Mesendoderm (in vitro differentiated cells): ENCODE results near the gene ZNF420.
"Not testable (repeated sequence)": the region's sequence is repeated elsewhere in the genome, so short reads cannot be mapped to it uniquely, and the experiment has no call there.

Experiments used
- DNase-seq: peaks from one replicate; pipeline ENCODE4 v3.0.0; 2013
- H2AK5ac ChIP-seq: 2 replicates; pipeline ENCODE4 v1.6.1; 2013; ENCODE audit warnings: low read length, inconsistent platforms
- H2BK120ac ChIP-seq: 2 replicates; pipeline ENCODE4 v1.6.1; 2013; ENCODE audit warnings: low read depth, mild to moderate bottlenecking, low read length, moderate library complexity, mixed read lengths
- H2BK15ac ChIP-seq: replicated peaks from 2 replicates; pipeline ENCODE4 v1.6.1; 2013; ENCODE audit warnings: low read depth, mild to moderate bottlenecking, moderate library complexity
- H2BK5ac ChIP-seq: 2 replicates; pipeline ENCODE4 v1.6.1; 2013; ENCODE audit warnings: low read length, inconsistent platforms
- H3K18ac ChIP-seq: 2 replicates; pipeline ENCODE4 v1.6.1; 2013; ENCODE audit warnings: mild to moderate bottlenecking, low read length, mixed read lengths
- H3K23ac ChIP-seq: one replicate; pipeline ENCODE4 v1.6.1; 2013; ENCODE audit warnings: low read length
- H3K27ac ChIP-seq: 2 replicates; pipeline ENCODE4 v1.5.1; 2013; ENCODE audit warnings: low read depth, mild to moderate bottlenecking, inconsistent platforms, low read length, moderate library complexity
- H3K27me3 ChIP-seq: 2 replicates; pipeline ENCODE4 v1.6.1; 2013; ENCODE audit warnings: low read length, control low read depth, mild to moderate bottlenecking, inconsistent platforms; ENCODE audit not compliant: insufficient read depth, poor library complexity
- H3K36me3 ChIP-seq: 2 replicates; pipeline ENCODE4 v1.6.1; 2013; ENCODE audit warnings: low read length, inconsistent platforms; ENCODE audit not compliant: control insufficient read depth, insufficient read depth
- H3K4ac ChIP-seq: one replicate; pipeline ENCODE4 v1.6.1; 2013; ENCODE audit warnings: low read depth, mild to moderate bottlenecking, low read length, moderate library complexity
- H3K4me1 ChIP-seq: 2 replicates; pipeline ENCODE4 v1.6.1; 2013; ENCODE audit warnings: low read depth, low read length, inconsistent platforms; ENCODE audit not compliant: control insufficient read depth
- H3K4me2 ChIP-seq: 2 replicates; pipeline ENCODE4 v1.6.1; 2013; ENCODE audit warnings: low read length
- H3K4me3 ChIP-seq: 2 replicates; pipeline ENCODE4 v1.5.1; 2013; ENCODE audit warnings: mild to moderate bottlenecking, low read length
- H3K56ac ChIP-seq: one replicate; pipeline ENCODE4 v1.6.1; 2013; ENCODE audit warnings: low read length
- H3K79me1 ChIP-seq: 2 replicates; pipeline ENCODE4 v1.6.1; 2013; ENCODE audit warnings: low read length, inconsistent platforms
- H3K79me2 ChIP-seq: 2 replicates; pipeline ENCODE4 v1.6.1; 2013; ENCODE audit warnings: mild to moderate bottlenecking, low read length; ENCODE audit not compliant: control insufficient read depth, insufficient read depth
- H3K9ac ChIP-seq: 2 replicates; pipeline ENCODE4 v1.6.1; 2013; ENCODE audit warnings: low read length, inconsistent platforms
- H4K5ac ChIP-seq: one replicate; pipeline ENCODE4 v1.6.1; 2013; ENCODE audit warnings: low read length
- H4K8ac ChIP-seq: one replicate; pipeline ENCODE4 v1.6.1; 2013; ENCODE audit warnings: low read depth, mild to moderate bottlenecking, control low read depth, low read length, moderate library complexity
- WGBS: extraction: QIAGEN DNeasy Blood & Tissue Kit; methylation state at CpG from one replicate; pipeline ENCODE4 v1.1.7; 2013; ENCODE audit warnings: low lambda C conversion rate, missing lambda C conversion rate; ENCODE audit not compliant: insufficient coverage; ENCODE audit errors: extremely low coverage; 5-methylcytosine and 5-hydroxymethylcytosine counted together

The ZNF420 gene

DNA sequence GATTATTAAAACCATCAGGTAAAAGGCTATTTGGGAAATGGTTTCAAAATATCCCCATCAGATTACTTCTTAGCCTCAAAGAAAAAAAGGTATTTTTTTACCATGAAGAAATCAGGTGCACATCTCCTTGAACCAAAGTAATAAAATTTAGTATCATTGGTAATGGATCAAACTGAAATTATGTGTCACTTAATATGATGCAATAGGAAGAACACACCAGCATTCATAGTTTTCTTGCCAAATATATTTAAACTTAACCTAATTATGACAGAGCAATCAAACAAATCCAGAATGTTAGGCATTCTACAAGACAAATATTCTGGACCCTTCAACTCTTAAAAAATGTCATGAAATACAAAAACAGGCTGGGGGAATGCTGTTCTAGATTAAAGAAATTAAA lies 4.1 kb upstream of the ZNF420 start:
- Histone ChIP-seq H3K27ac (no peak overlapping the region), H2BK120ac (no peak overlapping the region), H3K79me1 (peaks cover 7% of the 10 kb centered on the region), H3K36me3 (no peaks in the 10 kb centered on the region), H2BK5ac (no peak overlapping the region), H2AK5ac (no peak overlapping the region), H4K8ac (no peak overlapping the region), H3K4me1 (peaks cover 3% of the 10 kb centered on the region), H3K9ac (no peak overlapping the region), H3K4me3 (no peak overlapping the region), H3K18ac (no peak overlapping the region), H3K27me3 (no peaks in the 10 kb centered on the region), H2BK15ac (no peak overlapping the region), H3K23ac (no peak overlapping the region), H3K4ac (no peak overlapping the region), H3K56ac (no peak overlapping the region), H3K79me2 (peaks cover 7% of the 10 kb centered on the region), H3K4me2 (no peak overlapping the region), H4K5ac (no peak overlapping the region)
- DNase-seq = no peak

DNA sequence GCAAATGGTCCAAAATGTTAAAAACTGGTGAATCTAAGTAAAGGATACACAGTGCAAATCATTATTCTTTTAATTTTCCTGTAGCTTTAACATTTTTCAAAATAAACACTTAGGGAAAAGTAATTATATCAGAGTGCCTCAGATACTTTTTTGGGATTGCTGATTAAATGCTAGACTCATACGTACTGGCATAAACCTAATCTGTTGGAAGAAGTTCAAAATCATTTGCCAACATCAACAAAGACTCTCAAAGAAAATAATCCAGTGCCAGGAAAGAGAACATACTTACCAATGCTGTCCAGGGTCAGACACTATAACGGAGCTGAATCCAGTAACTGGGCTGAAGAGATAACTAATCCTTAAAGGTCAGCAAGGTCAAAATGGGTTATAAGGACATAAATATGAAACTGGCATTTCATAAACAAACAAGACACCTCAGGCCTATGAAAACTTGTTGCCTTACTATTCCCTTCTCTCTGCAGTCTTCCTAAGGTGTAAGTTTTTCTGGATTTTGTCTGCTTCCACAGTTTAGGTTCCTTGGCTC lies 3.3 kb upstream of the ZNF420 start:
- H4K8ac ChIP-seq = no peak overlapping the region
- H2BK15ac ChIP-seq = no peak overlapping the region
- no peaks in the 10 kb centered on the region for H3K36me3 ChIP-seq
- H3K18ac ChIP-seq = no peak overlapping the region
- DNase-seq = no peak
- no peaks in the 10 kb centered on the region for H3K27me3 ChIP-seq
- no peak overlapping the region for H3K4ac ChIP-seq
- H3K9ac ChIP-seq = no peak overlapping the region
- peaks cover 12% of the 10 kb centered on the region for H3K79me2 ChIP-seq
- no peak overlapping the region for H2BK5ac ChIP-seq
- H3K27ac ChIP-seq = no peak overlapping the region
- peaks cover 3% of the 10 kb centered on the region for H3K4me1 ChIP-seq
- no peak overlapping the region for H3K23ac ChIP-seq
- H3K79me1 ChIP-seq = peaks cover 10% of the 10 kb centered on the region
- no peak overlapping the region for H3K4me3 ChIP-seq
- H2AK5ac ChIP-seq = no peak overlapping the region
- no peak overlapping the region for H2BK120ac ChIP-seq
- no CpG with 5 or more reads among the region's 2 CpGs for WGBS
- H3K4me2 ChIP-seq = no peak overlapping the region
- no peak overlapping the region for H3K56ac ChIP-seq
- H4K5ac ChIP-seq = no peak overlapping the region

DNA sequence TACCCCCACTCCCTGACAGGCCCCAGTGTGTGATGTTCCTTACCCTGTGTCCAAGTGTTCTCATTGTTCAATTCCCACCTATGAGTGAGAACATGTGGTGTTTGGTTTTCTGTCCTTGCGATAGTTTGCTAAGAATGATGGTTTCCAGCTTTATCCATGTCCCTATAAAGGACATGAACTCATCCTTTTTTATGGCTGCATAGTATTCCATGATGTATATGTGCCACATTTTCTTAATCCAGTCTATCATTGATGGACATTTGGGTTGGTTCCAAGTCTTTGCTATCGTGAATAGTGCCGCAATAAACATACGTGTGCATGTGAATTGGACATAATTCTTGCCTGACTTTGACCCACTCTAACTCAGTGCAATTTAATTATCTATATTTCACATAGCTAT lies 1.7 kb upstream of the ZNF420 start:
- H3K56ac ChIP-seq, H3K27me3 ChIP-seq, H2BK15ac ChIP-seq, H3K9ac ChIP-seq, H2BK120ac ChIP-seq, H3K27ac ChIP-seq, H4K5ac ChIP-seq, H3K4ac ChIP-seq, H2BK5ac ChIP-seq, H3K4me1 ChIP-seq, DNase-seq, H3K36me3 ChIP-seq, H3K4me3 ChIP-seq, H2AK5ac ChIP-seq, H3K4me2 ChIP-seq, H4K8ac ChIP-seq, H3K18ac ChIP-seq, H3K23ac ChIP-seq: not testable (repeated sequence)
- no CpG with 5 or more reads among the region's 4 CpGs for WGBS
- peaks cover 10% of the 10 kb centered on the region for H3K79me1 ChIP-seq
- H3K79me2 ChIP-seq = peaks cover 12% of the 10 kb centered on the region

DNA sequence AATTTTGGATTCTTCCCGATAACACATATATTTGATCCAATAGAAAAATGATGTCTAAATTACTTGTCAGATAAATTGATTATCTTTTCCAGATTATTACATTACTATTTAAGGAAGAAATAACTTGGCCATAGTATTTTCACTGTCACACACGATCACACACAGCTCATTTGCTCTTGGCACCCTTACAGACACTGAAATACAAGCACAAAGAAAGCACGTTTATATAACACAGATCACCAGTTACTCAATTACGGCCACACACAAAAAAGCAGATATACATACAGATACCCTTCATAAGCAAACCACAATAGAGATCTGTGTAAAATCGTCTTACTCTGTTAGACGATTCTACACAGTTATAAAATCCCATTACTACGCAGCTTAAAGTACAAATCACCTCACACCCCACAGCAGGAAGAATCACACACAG lies 716 bp upstream of the ZNF420 start:
- Histone ChIP-seq H3K4ac (no peak overlapping the region), H3K23ac (no peak overlapping the region), H2BK15ac (no peak overlapping the region), H3K4me2 (peak overlapping the region; percentile 79), H3K9ac (peak overlapping the region; percentile 73), H3K4me3 (peak overlapping the region; percentile 74), H3K27ac (no peak overlapping the region), H3K27me3 (no peaks in the 10 kb centered on the region), H3K79me1 (peaks cover 10% of the 10 kb centered on the region), H4K8ac (no peak overlapping the region), H3K79me2 (peaks cover 12% of the 10 kb centered on the region), H3K18ac (no peak overlapping the region), H3K4me1 (peaks cover 3% of the 10 kb centered on the region), H3K36me3 (no peaks in the 10 kb centered on the region), H4K5ac (no peak overlapping the region), H2BK120ac (no peak overlapping the region), H2AK5ac (no peak overlapping the region), H3K56ac (peak overlapping the region; percentile 87), H2BK5ac (no peak overlapping the region)
- no peak for DNase-seq
- WGBS = no CpG with 5 or more reads among the region's 7 CpGs

GRCh38 chr19:37078717-37079032 lies 442 bp downstream of the ZNF420 start:
- Histone ChIP-seq H3K27me3 (no peaks in the 10 kb centered on the region), H3K4ac (no peak overlapping the region), H3K79me1 (peaks cover 10% of the 10 kb centered on the region), H3K36me3 (no peaks in the 10 kb centered on the region), H4K8ac (no peak overlapping the region), H2AK5ac (no peak overlapping the region), H3K4me3 (peak overlapping the region; percentile 94), H3K9ac (peak overlapping the region; percentile 89), H3K79me2 (peaks cover 12% of the 10 kb centered on the region), H4K5ac (no peak overlapping the region), H3K4me1 (peaks cover 3% of the 10 kb centered on the region), H3K56ac (peak overlapping the region; percentile 93), H3K27ac (no peak overlapping the region), H2BK15ac (no peak overlapping the region), H3K18ac (no peak overlapping the region), H3K23ac (no peak overlapping the region), H2BK120ac (no peak overlapping the region), H2BK5ac (no peak overlapping the region), H3K4me2 (peak overlapping the region; percentile 54)
- no peak for DNase-seq
- WGBS = no CpG with 5 or more reads among the region's 7 CpGs

DNA sequence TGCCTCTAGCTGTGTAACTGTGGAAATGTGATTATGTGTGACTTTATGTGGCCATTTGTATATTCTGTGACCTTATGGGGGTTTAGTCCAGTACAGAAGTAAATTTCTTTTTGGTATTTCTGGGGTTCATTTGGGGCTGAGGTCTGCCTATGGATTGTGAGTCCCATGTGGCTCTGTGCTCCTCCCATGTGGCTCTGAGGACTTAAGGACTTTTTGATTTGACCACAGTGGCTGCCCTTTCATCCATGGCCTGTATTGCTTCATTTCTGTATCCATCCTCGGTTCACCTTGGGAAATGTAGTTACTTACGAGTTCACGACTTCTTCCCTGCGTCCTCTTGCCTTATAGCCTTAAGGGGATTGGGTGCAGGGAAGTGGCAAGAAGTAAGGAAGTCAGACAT lies 1.0 kb downstream of the ZNF420 start:
- peaks cover 12% of the 10 kb centered on the region for H3K79me2 ChIP-seq
- no CpG with 5 or more reads among the region's 4 CpGs for WGBS
- no peak overlapping the region for H4K8ac ChIP-seq
- peaks cover 10% of the 10 kb centered on the region for H3K79me1 ChIP-seq
- H3K23ac ChIP-seq = no peak overlapping the region
- H3K4me2 ChIP-seq = peak overlapping the region; percentile 54
- peak overlapping the region; percentile 89 for H3K9ac ChIP-seq
- H2AK5ac ChIP-seq = no peak overlapping the region
- H3K4me3 ChIP-seq = peak overlapping the region; percentile 94
- no peak overlapping the region for H2BK120ac ChIP-seq
- no peak overlapping the region for H3K27ac ChIP-seq
- no peak overlapping the region for H3K4ac ChIP-seq
- no peaks in the 10 kb centered on the region for H3K27me3 ChIP-seq
- peak overlapping the region; percentile 93 for H3K56ac ChIP-seq
- no peak overlapping the region for H3K18ac ChIP-seq
- no peaks in the 10 kb centered on the region for H3K36me3 ChIP-seq
- peaks cover 3% of the 10 kb centered on the region for H3K4me1 ChIP-seq
- no peak overlapping the region for H2BK5ac ChIP-seq
- no peak overlapping the region for H2BK15ac ChIP-seq
- no peak for DNase-seq
- no peak overlapping the region for H4K5ac ChIP-seq
